Measurements from ENCODE around the gene WWOX. TPM values are rescaled to one million over a fixed set of nuclear protein-coding genes. Genes with fewer than 3 reads are reported as not detected.

Gene WWOX
- polyA plus RNA-seq, 1 donor from 2014 or later: 25.6 TPM

DNA sequence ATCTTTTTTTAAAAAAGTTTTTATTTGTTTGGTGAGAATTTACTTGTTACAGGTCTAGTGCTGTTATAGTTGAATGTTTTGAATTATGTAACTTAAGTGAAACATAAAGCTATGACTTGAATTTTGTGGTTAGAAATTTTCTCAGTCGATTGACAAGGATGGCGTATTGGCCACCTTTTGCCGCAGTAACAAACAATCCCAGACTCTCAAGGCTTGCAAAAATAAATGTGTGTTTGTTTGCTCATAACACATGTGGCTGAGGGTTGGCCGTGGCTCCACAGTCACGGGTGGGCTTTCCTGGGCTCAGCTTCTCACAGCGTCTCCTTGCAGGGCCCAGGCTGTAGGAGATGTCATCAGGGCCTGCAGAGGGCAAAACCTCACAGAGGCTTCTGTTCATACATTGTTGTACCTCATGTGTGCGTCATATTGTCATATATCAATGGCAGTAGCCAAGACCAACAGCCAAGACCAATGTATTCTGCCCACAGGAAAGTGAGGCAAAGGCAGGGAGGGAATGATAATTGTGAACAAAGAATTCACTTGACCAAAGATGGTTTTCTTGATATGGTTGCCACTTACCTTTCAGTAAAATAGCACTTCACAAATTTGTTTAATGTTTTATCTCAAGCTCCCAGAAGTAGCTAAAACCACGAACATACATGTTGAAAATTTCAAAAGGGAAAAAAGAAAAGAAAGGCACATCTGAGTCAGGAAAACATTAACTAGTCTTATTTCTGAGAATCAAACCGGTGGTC is 93.5 kb downstream of the WWOX start:
- Histone ChIP-seq H3K4me3 (ENCODE audit: low read length) (no peak overlapping the region), H3K79me2 (replicated peaks; ENCODE audit: insufficient read depth, low read length) (no peaks in the 10 kb centered on the region), H3K27ac (ENCODE audit: low read length) (no peak overlapping the region), H3K36me3 (ENCODE audit: insufficient read depth, low read length) (no peaks in the 10 kb centered on the region), H3K9me2 (ENCODE audit: insufficient read depth, low read length) (no peaks in the 10 kb centered on the region), H4K20me1 (ENCODE audit: insufficient read depth) (no peaks in the 10 kb centered on the region), H3K9me3 (ENCODE audit: low read length) (no peaks in the 10 kb centered on the region), H3K9ac (ENCODE audit: low read length) (no peak overlapping the region), H3K27me3 (ENCODE audit: insufficient read depth, low read depth, low read length) (no peaks in the 10 kb centered on the region), H2AFZ (ENCODE audit: low read depth, low read length) (no peak overlapping the region), H3F3A (ENCODE audit: insufficient read depth, low read length, poor library complexity, severe bottlenecking) (peaks cover 3% of the 10 kb centered on the region), H3K4me2 (ENCODE audit: low read length) (no peak overlapping the region)
- no peak for TF ChIP-seq EP300 (conservative IDR thresholded peaks at IDR 0.05; ENCODE audit: poor library complexity, severe bottlenecking)
- TF ChIP-seq, protein P1, sequence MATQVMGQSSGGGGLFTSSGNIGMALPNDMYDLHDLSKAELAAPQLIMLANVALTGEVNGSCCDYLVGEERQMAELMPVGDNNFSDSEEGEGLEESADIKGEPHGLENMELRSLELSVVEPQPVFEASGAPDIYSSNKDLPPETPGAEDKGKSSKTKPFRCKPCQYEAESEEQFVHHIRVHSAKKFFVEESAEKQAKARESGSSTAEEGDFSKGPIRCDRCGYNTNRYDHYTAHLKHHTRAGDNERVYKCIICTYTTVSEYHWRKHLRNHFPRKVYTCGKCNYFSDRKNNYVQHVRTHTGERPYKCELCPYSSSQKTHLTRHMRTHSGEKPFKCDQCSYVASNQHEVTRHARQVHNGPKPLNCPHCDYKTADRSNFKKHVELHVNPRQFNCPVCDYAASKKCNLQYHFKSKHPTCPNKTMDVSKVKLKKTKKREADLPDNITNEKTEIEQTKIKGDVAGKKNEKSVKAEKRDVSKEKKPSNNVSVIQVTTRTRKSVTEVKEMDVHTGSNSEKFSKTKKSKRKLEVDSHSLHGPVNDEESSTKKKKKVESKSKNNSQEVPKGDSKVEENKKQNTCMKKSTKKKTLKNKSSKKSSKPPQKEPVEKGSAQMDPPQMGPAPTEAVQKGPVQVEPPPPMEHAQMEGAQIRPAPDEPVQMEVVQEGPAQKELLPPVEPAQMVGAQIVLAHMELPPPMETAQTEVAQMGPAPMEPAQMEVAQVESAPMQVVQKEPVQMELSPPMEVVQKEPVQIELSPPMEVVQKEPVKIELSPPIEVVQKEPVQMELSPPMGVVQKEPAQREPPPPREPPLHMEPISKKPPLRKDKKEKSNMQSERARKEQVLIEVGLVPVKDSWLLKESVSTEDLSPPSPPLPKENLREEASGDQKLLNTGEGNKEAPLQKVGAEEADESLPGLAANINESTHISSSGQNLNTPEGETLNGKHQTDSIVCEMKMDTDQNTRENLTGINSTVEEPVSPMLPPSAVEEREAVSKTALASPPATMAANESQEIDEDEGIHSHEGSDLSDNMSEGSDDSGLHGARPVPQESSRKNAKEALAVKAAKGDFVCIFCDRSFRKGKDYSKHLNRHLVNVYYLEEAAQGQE (IDR thresholded peaks at IDR 0.05; ENCODE audit: borderline replicate concordance): no peak
- no peak for TF ChIP-seq TAF1 (IDR thresholded peaks at IDR 0.05; ENCODE audit: low read depth)

DNA sequence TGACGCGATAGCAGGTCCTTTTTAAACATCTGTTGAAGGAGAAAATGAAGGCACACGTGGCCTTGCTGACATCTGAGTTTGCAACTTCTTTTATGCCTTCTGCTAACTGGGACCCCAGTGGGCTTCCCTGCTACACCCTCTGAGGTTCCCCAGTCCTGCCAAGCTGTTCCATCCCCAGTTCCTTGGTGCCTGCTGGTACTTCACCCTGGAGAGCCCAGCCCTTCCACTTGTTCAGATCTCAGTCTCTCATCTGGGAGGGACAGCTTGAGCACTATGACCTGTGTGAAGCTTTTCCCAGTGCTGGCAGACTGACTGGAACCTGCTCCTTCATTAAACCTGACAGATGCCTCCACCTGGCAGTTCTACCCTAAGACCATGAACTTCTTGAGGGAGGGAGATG is 95.5 kb downstream of the WWOX start:
- Histone ChIP-seq H3K9me2 (ENCODE audit: insufficient read depth, low read length) (no peaks in the 10 kb centered on the region), H2AFZ (ENCODE audit: low read depth, low read length) (no peak overlapping the region), H3K9me3 (ENCODE audit: low read length) (no peaks in the 10 kb centered on the region), H3K4me3 (ENCODE audit: low read length) (no peak overlapping the region), H3K27ac (ENCODE audit: low read length) (no peak overlapping the region), H3K27me3 (ENCODE audit: insufficient read depth, low read depth, low read length) (no peaks in the 10 kb centered on the region), H4K20me1 (ENCODE audit: insufficient read depth) (no peaks in the 10 kb centered on the region), H3F3A (ENCODE audit: insufficient read depth, low read length, poor library complexity, severe bottlenecking) (peaks cover 3% of the 10 kb centered on the region), H3K36me3 (ENCODE audit: insufficient read depth, low read length) (no peaks in the 10 kb centered on the region), H3K79me2 (replicated peaks; ENCODE audit: insufficient read depth, low read length) (no peaks in the 10 kb centered on the region), H3K4me2 (ENCODE audit: low read length) (no peak overlapping the region), H3K9ac (ENCODE audit: low read length) (no peak overlapping the region)
- TF ChIP-seq, protein P2, sequence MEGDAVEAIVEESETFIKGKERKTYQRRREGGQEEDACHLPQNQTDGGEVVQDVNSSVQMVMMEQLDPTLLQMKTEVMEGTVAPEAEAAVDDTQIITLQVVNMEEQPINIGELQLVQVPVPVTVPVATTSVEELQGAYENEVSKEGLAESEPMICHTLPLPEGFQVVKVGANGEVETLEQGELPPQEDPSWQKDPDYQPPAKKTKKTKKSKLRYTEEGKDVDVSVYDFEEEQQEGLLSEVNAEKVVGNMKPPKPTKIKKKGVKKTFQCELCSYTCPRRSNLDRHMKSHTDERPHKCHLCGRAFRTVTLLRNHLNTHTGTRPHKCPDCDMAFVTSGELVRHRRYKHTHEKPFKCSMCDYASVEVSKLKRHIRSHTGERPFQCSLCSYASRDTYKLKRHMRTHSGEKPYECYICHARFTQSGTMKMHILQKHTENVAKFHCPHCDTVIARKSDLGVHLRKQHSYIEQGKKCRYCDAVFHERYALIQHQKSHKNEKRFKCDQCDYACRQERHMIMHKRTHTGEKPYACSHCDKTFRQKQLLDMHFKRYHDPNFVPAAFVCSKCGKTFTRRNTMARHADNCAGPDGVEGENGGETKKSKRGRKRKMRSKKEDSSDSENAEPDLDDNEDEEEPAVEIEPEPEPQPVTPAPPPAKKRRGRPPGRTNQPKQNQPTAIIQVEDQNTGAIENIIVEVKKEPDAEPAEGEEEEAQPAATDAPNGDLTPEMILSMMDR (IDR thresholded peaks at IDR 0.05; ENCODE audit: poor library complexity, severe bottlenecking): no peak
- TF ChIP-seq TAF1 (IDR thresholded peaks at IDR 0.05; ENCODE audit: low read depth): no peak

DNA sequence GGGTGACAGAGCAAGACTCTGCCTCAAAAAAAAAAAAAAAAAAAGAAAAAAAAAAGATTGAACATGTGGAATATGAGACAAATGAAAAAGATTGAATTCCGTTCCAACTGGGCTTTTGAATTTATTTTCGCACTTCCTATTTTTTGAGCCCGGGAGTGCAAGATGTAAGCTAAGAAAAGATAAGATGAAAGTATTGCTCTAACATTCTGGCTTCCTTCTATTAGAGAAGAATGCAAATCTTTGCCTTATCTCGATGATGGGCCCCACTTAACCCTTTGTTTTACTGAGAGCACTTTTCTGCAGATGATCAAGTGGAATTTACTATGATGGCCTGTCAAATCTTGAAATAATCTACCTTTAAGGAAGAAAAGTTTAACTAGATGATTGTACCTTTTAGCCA is 96.3 kb downstream of the WWOX start:
- Histone ChIP-seq H3K4me2 (ENCODE audit: low read length) (peak overlapping the region; percentile 42), H3K36me3 (ENCODE audit: insufficient read depth, low read length) (no peaks in the 10 kb centered on the region), H3K4me3 (ENCODE audit: low read length) (peak overlapping the region; percentile 40), H3K27me3 (ENCODE audit: insufficient read depth, low read depth, low read length) (no peaks in the 10 kb centered on the region), H3K9ac (ENCODE audit: low read length) (no peak overlapping the region), H3K27ac (ENCODE audit: low read length) (no peak overlapping the region), H3K9me2 (ENCODE audit: insufficient read depth, low read length) (no peaks in the 10 kb centered on the region), H3K9me3 (ENCODE audit: low read length) (no peaks in the 10 kb centered on the region), H3F3A (ENCODE audit: insufficient read depth, low read length, poor library complexity, severe bottlenecking) (peaks cover 3% of the 10 kb centered on the region), H3K79me2 (replicated peaks; ENCODE audit: insufficient read depth, low read length) (no peaks in the 10 kb centered on the region), H4K20me1 (ENCODE audit: insufficient read depth) (no peaks in the 10 kb centered on the region), H2AFZ (ENCODE audit: low read depth, low read length) (no peak overlapping the region)
- TF ChIP-seq POLR2AphosphoS5 (IDR thresholded peaks at IDR 0.05) (no peak), EP300 (conservative IDR thresholded peaks at IDR 0.05; ENCODE audit: poor library complexity, severe bottlenecking) (no peak), EZH2 (IDR thresholded peaks at IDR 0.05; ENCODE audit: borderline replicate concordance, insufficient read depth, low read length, poor library complexity, severe bottlenecking) (no peak), TAF1 (IDR thresholded peaks at IDR 0.05; ENCODE audit: low read depth) (no peak), RAD21 (conservative IDR thresholded peaks at IDR 0.05) (no peak), SMC3 (conservative IDR thresholded peaks at IDR 0.05; ENCODE audit: poor library complexity) (no peak), MXI1 (conservative IDR thresholded peaks at IDR 0.05; ENCODE audit: poor library complexity, severe bottlenecking) (no peak)
- TF ChIP-seq, protein P1 (IDR thresholded peaks at IDR 0.05; ENCODE audit: borderline replicate concordance): no peak
- TF ChIP-seq, protein P2 (IDR thresholded peaks at IDR 0.05; ENCODE audit: poor library complexity, severe bottlenecking): no peak

Data from neural cell (in vitro differentiated cells).